Forelimb muscle (tissue), 1 donor: ENCODE results near the gene DMD. TPM values are rescaled to one million over a fixed set of nuclear protein-coding genes. Genes with fewer than 3 reads are reported as not detected.

Source experiments
- DNase-seq: peaks from one replicate; pipeline ENCODE4 v3.0.0-alpha.2; 2013; ENCODE audit warnings: low read depth
- polyA plus RNA-seq: library from polyadenylated mRNA; unstranded; fragments of 120-200 nt; gene quantifications from one replicate; pipeline ENCODE4 v1.2.1, GENCODE V29; 2013; ENCODE audit not compliant: insufficient read length

Gene DMD
- polyA plus RNA-seq, 1 donor: 100 TPM

DNA sequence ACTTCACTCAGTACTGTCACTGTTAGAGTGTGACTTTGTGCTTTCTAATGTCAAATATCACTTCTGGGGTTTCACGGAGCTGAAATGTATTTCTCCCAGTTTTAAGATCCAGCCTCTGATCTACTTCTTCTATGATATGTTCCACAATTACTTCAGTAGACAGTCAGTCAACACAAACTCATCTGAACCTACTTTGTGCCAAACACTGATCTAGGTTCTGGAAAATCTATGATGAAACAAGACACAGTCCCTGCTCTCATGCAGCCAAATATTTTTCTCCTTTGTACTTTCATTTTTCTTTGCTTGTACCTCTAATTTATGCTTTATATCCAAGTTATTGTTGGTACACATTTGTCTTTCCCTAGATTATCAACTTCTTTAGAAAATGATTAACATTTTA, 1498.2 kb downstream of the DMD start:
- DNase-seq: no peak

GRCh38 chrX:31711166-31711565, 1500.2 kb downstream of the DMD start:
- DNase-seq: no peak

DNA sequence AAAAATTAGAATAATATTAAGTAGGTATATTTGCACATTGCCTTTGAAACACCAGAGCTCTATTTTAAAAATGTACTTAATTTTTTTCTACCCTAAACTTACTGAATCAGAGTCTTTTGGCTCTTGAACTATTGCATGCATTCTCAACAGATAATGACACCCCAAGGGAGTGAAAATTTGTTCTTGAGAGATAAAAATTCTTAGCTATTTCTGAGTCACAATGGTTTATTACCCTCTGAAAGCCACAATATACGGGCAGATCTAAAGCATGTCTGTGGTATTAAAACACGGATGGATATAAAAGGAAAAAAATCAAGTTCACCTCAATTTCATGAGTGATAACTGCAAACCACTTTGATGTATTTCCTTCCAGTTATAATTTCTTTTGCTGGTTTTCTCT, 1503.2 kb downstream of the DMD start:
- DNase-seq: no peak

DNA sequence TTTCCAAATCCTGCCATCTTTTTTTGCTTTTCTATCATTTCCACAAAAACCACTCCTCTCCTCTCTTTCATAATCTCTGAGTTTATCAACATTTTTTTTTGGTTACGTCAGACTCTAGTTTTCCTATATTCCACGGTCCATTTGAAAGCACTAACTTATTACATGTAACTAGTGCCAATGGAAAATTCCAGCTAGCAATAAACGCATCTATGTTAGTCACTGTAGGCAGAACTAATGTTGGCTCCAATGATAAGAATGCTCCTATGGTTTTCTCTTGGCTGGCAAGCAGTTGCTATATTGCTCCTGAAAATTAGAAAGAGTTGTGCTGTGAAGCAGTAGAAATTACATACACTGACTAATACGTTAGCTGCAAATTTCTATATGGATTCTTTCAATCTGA, 1504.9 kb downstream of the DMD start:
- DNase-seq: no peak

DNA sequence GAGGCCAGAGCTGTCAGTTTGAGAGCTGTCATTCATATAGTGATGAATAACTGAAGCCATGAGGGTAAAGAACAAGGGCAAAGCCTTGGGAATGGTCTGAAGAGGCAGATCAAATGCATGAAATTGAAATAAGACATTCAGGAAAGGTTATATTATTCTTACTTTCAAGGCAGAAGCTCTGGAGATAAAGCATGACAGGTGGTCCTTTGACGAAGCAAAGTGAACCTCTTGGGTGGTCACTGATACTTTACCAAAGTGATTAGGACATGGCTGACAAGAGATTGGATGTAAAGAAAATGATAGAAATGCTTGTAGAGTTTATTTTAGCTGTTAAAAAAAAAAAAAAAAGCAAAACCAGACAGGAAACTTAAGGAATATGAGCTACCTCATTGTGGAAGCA, 1505.5 kb downstream of the DMD start:
- DNase-seq: no peak

DNA sequence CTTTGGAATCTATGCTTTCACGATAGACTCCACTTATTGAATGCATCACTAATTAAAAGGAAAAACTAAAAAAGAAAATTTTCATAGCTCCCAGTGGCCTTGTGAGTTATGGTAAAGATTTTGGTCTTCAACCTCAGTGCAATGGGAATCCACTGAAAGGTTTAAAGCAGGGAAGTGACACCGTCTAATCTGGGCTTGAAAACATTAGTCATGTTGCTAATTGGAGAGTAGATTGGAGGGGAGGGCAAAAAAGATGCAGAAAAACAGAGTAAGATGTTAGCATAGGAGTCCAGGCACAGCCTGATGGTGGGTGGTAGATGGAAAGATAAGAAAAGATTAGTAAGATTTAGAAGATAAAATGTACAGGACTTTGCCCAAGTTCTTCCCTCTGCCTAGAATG, 1506.4 kb downstream of the DMD start:
- DNase-seq: no peak

- DNase-seq: no peak
Measured at GRCh38 chrX:31702222-31702621, 1509.1 kb downstream of the DMD start.

- no peak for DNase-seq
Measured at GRCh38 chrX:31697294-31697916, 1513.9 kb downstream of the DMD start.

DNA sequence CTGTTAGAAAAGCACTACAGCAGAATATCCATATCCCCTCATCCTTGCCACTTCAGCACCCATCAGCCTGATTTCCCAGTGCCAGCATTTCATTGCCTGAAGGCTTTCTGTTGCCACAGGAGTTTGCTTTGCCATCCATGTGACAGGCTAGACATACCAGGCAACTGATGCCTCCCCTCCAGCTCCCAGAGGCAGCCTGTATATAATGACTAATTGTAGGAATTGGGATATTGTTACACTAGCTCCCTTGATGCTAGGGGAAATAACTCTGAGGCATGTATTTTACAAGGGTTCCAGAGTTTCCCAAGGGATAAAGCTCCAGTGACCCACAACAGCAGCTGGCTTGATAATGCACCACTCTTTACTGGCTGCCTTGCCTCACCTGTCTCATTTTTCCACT, 1531.5 kb downstream of the DMD start:
- DNase-seq: no peak

DNA sequence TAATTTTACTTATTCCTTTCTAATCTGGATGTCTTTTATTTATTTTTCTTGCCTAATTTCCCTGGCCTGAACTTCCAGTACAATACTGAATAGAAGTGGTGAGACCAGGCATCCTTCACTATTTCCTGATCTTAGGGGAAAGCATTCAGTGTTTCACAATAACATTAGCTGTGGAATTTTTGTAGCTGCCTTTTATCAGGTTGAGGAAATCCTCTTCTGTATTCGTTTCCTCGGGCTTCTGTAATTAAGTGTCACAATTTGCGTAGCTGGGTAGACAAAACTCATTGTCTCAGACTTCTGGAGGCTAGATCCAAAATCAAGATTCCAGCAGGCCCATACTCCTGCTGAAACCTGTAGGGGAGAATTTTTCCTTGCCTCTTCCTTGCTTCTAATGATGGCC, 1541.1 kb downstream of the DMD start:
- no peak for DNase-seq

DNA sequence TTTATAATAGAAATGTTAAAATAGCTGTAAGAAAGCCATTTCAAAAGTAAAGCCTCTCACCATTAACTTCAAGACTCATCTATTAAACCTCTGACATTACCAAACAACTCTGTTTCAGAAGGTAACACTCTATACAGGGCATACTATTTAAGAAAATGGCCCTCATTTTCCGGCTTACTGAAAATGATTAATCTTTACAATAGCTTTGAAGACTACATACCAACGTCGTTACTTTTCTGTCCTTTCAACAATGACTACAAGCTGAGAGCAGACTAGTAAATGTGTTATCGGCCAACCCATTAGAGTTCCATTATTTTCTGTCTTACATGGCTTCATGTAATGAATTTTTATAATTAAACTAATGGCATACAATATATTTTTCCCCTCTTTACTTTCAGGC, 1545.9 kb downstream of the DMD start:
- DNase-seq: no peak

GRCh38 chrX:31663172-31663571, 1548.2 kb downstream of the DMD start:
- no peak for DNase-seq

GRCh38 chrX:31661280-31661810, 1550.0 kb downstream of the DMD start:
- DNase-seq: no peak

GRCh38 chrX:31658360-31658759, 1553.0 kb downstream of the DMD start:
- DNase-seq: no peak

- no peak for DNase-seq
Measured at GRCh38 chrX:31656013-31656412, 1555.3 kb downstream of the DMD start.

- no peak for DNase-seq
Measured at GRCh38 chrX:31653422-31653821, 1557.9 kb downstream of the DMD start.

DNA sequence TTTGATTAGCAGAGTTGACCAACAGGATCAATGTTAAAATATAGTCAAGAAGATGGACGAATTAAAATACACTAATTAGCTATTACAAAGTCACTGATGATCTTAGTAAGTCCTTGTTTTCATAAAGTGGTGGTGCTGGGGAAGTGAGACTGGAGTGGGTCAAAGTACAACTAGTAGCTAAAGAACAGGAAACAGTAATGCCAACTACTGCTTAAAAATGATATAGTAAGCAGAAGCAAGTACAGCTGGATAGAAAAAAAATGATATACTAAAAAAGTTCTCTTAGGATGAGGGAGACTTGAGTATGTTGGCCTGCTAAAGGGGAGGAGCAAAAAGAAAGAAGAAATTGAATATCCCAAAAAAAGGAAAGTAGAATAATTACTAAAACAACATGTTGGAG, 1558.7 kb downstream of the DMD start:
- no peak for DNase-seq

DNA sequence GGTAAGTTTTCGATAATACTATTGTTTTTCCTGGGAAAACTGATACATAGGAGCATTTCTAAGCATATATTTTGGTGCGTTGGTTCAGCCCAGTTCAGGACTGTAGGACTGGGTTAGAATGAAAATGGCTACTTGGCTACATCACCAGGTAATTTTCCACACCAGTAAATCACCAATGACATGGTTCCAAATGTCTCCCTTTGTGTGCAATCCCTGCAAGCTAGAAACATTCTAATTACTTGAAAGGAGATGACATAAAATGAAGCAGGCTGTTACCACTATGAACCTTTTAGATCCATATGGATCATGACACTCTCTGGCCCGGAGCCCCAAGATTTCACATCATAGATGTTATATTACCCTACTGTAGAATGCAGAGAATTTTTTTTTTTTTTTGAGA, 1562.1 kb downstream of the DMD start:
- no peak for DNase-seq

GRCh38 chrX:31633349-31633748, 1578.0 kb downstream of the DMD start:
- DNase-seq: no peak

- no peak for DNase-seq
Measured at GRCh38 chrX:31629195-31629594, 1582.2 kb downstream of the DMD start.

- no peak for DNase-seq
Measured at GRCh38 chrX:31609130-31609529, 1602.2 kb downstream of the DMD start.

DNA sequence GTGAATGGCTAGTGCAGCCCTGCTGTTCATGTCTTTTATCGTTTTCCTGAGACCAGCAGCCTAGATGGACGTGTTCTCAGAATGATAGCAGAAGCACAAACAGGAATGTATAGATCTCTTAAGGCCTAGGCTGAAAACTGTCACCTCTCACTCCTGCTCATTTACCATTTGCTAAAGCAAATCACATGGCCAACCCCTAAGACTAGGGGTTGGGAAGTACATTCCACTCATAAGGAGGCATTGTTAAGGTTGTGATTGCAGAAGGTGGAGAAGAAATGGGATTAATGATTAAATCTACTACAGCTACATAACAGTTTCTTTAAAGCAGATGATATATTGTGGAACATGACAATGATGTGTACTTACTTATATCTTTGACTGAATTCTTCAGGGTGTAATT, 1602.7 kb downstream of the DMD start:
- DNase-seq: no peak

DNA sequence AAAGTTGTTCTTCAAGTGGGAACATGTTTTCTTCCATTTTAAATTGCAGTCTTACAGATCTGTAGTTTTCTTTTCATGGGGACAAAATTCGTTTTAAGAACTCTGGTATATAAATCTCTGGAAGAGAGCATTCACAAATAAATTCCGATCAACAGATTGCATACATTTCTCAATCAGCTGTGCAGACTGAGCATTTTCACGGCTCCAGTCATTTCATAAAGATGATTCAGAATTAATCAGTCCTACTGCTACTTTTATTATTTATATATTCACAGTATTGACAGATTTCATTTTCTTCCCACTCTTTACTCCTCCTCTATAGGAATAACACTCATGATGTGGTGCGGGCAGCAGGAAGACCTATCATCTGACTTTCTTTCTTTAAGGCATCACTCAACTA, 1604.6 kb downstream of the DMD start:
- no peak for DNase-seq

DNA sequence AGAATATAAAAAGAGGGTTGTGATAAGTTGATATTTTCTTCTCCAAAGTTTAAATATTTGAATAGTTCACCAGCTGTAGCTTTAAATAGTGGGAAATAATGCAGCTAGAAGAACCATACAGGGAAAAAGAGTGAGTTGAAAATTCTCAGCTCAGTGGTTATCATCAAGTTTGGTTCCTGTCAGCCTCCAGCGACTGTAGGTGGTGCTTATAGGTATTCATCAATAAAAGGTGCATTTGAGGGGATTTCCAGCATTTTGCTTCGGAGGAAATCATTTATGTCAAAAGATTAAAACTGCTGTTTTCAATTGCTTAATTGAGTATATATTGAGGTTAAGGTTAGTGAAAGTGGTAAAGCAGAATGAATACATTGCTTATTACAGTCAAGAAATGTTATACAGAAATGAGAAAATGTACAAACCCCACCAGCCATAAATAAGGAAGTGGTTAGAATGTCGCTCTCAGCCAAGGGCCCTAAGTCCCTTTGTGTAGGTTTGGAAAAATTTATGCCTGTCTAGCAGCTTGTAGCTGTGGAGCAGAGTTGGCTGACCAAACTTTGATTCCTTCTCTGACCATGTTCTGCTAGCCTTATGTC, 1606.6 kb downstream of the DMD start:
- no peak for DNase-seq
